CD4-positive, alpha-beta T cell (primary cell): ENCODE results near the gene STAT6. TPM values are rescaled to one million over a fixed set of nuclear protein-coding genes. Genes with fewer than 3 reads are reported as not detected.

ENCODE experiments used
- ATAC-seq: fragments of 200-7000 bp; cut with Tn5 transposase; one replicate; pipeline ENCODE4 v1.10.0; 2022; ENCODE audit warnings: mild to moderate bottlenecking; ENCODE audit not compliant: poor library complexity
- CTCF ChIA-PET: fragments of 350-600 bp; sonication (Branson Sonifier 250); formaldehyde crosslinking; loops from one replicate; lab custom pipeline; 2021; ENCODE audit warnings: antibody characterized with exemption, inconsistent platforms; lab: Charles Lee
- POLR2A ChIA-PET: fragments of 350-600 bp; sonication (Branson Sonifier 250); formaldehyde crosslinking; loops from one replicate; lab custom pipeline; 2021; ENCODE audit warnings: antibody characterized with exemption, inconsistent platforms; lab: Charles Lee
- DNase-seq, 14 experiments: peaks; one replicate each; pipeline ENCODE4 v3.0.0-alpha.2; 2013 to 2020; ENCODE audit warnings: mixed read lengths in 2 of 14
- H3K27ac ChIP-seq, 2 donors: one replicate each; pipeline versions ENCODE4 v1.5.1 to v1.7.0; 2013; ENCODE audit warnings: low read length in 2 of 2, low read depth in 1 of 2, mild to moderate bottlenecking in 1 of 2
- H3K27me3 ChIP-seq, 2 experiments: 1 replicate in 1 of 2; 2 replicates in 1 of 2; pipeline versions ENCODE4 v1.6.1 to v1.7.0; 2013; ENCODE audit warnings: low read length in 2 of 2, control low read depth in 1 of 2, mild to moderate bottlenecking in 1 of 2, moderate library complexity in 1 of 2; ENCODE audit not compliant: insufficient read depth in 2 of 2, control insufficient read depth in 1 of 2
- H3K36me3 ChIP-seq: one replicate; pipeline ENCODE4 v1.6.1; 2013; ENCODE audit warnings: low read length, control low read depth; ENCODE audit not compliant: insufficient read depth
- H3K4me1 ChIP-seq: one replicate; pipeline ENCODE4 v1.6.1; 2013; ENCODE audit warnings: low read length, control low read depth; ENCODE audit not compliant: insufficient read depth
- H3K4me3 ChIP-seq: one replicate; pipeline ENCODE4 v1.5.1; 2013; ENCODE audit warnings: mild to moderate bottlenecking, low read length, moderate library complexity
- H3K9me3 ChIP-seq, 2 experiments: 1 replicate in 1 of 2; 2 replicates in 1 of 2; pipeline versions ENCODE4 v1.6.1 to v1.7.0; 2013; ENCODE audit warnings: low read length in 2 of 2, mild to moderate bottlenecking in 2 of 2, control low read depth in 1 of 2, moderate library complexity in 1 of 2; ENCODE audit not compliant: control insufficient read depth in 1 of 2, insufficient read depth in 1 of 2
- H3K27ac Mint-ChIP-seq: one replicate; pipeline ENCODE4 v1.8.0; 2020; ENCODE audit warnings: mixed read lengths
- H3K27me3 Mint-ChIP-seq: one replicate; pipeline ENCODE4 v1.8.0; 2021; ENCODE audit warnings: mixed read lengths
- H3K36me3 Mint-ChIP-seq: one replicate; pipeline ENCODE4 v1.8.0; 2021; ENCODE audit warnings: low read depth, mixed read lengths
- H3K4me1 Mint-ChIP-seq: one replicate; pipeline ENCODE4 v1.8.0; 2021; ENCODE audit warnings: low read depth, mixed read lengths
- H3K4me3 Mint-ChIP-seq: one replicate; pipeline ENCODE4 v1.8.0; 2020; ENCODE audit warnings: mild to moderate bottlenecking, mixed read lengths
- H3K9me3 Mint-ChIP-seq: one replicate; pipeline ENCODE4 v1.8.0; 2020; ENCODE audit warnings: mixed read lengths
- CTCF ChIP-seq: fragments of 200-600 bp; IDR thresholded peaks from one replicate; pipeline ENCODE4 v1.8.0; 2022; ENCODE audit warnings: antibody characterized with exemption, mild to moderate bottlenecking
- intact Hi-C, 2 experiments: fragments of 100-400 bp; cut with DNase I in 1 of 2; cut with micrococcal nuclease in 1 of 2; formaldehyde crosslinking; loops; one replicate each; pipeline versions ENCODE4 v1.15.1 to v1.9.0; 2023 to 2025; cut with DNase I, micrococcal nuclease
- total RNA-seq, 174 experiments: library from RNA in 2 of 174; stranded (reverse) in 2 of 174; gene quantifications; one replicate each; pipeline ENCODE4 v1.2.3 and lab custom pipeline; 2021 to 2026

Gene STAT6
- total RNA-seq, 2 experiments from 2014 or later: 133 to 144 TPM

GRCh38 chr12:57133916-57134315 is 22.8 kb upstream of the STAT6 start:
- Mint-ChIP-seq H3K36me3 (no peaks in the 10 kb centered on the region), H3K4me1 (peaks cover 11% of the 10 kb centered on the region), H3K4me3 (no peak overlapping the region), H3K27me3 (peaks cover 4% of the 10 kb centered on the region), H3K27ac (no peak overlapping the region), H3K9me3 (no peaks in the 10 kb centered on the region)
- H3K9me3 ChIP-seq: no peaks in the 10 kb centered on the region
- no peak overlapping the region for H3K4me3 ChIP-seq
- H3K27me3 ChIP-seq: no peaks in the 10 kb centered on the region
- H3K36me3 ChIP-seq: no peaks in the 10 kb centered on the region
- POLR2A ChIA-PET: no interaction called here
- H3K4me1 ChIP-seq: peaks cover 3% of the 10 kb centered on the region
- CTCF ChIA-PET: no interaction called here
- no peak overlapping the region for H3K27ac ChIP-seq
- DNase-seq: no peak
- intact Hi-C loops: no loop called here
- no peak for TF ChIP-seq CTCF
- no peak for ATAC-seq

- ATAC-seq (no peak), DNase-seq (no peak)
- Mint-ChIP-seq H3K9me3 (no peaks in the 10 kb centered on the region), H3K27me3 (peaks cover 4% of the 10 kb centered on the region), H3K4me3 (no peak overlapping the region), H3K4me1 (peaks cover 11% of the 10 kb centered on the region), H3K36me3 (no peaks in the 10 kb centered on the region), H3K27ac (no peak overlapping the region)
- H3K27me3 ChIP-seq: no peaks in the 10 kb centered on the region
- H3K4me1 ChIP-seq: peaks cover 8% of the 10 kb centered on the region
- ChIA-PET POLR2A (no interaction called here), CTCF (no interaction called here)
- H3K36me3 ChIP-seq: no peaks in the 10 kb centered on the region
- H3K27ac ChIP-seq: no peak overlapping the region
- intact Hi-C loops: no loop called here
- H3K4me3 ChIP-seq: no peak overlapping the region
- TF ChIP-seq CTCF: no peak
- H3K9me3 ChIP-seq: no peaks in the 10 kb centered on the region
These were observed 21.9 kb upstream of the STAT6 start for GRCh38 chr12:57133013-57133569.

- Mint-ChIP-seq H3K9me3 (no peaks in the 10 kb centered on the region), H3K36me3 (no peaks in the 10 kb centered on the region), H3K27ac (peak overlapping the region; percentile 28), H3K4me1 (peaks cover 14% of the 10 kb centered on the region), H3K4me3 (peak overlapping the region; percentile 32), H3K27me3 (peaks cover 4% of the 10 kb centered on the region)
- Histone ChIP-seq H3K36me3 (no peaks in the 10 kb centered on the region), H3K27ac (no peak overlapping the region), H3K27me3 (no peaks in the 10 kb centered on the region), H3K9me3 (no peaks in the 10 kb centered on the region), H3K4me1 (peaks cover 18% of the 10 kb centered on the region), H3K4me3 (no peak overlapping the region)
- POLR2A ChIA-PET: interaction anchor here (2.8 kb wide), 1 partner anchor 21 kb away, joined by 9 read pairs; the partner anchor contains the start of gene STAT6
- DNase-seq: no peak
- TF ChIP-seq CTCF: no peak
- CTCF ChIA-PET: interaction anchor here (1.0 to 1.3 kb wide), 2 partner anchors 51 to 93 kb away, joined by 3 to 5 read pairs; no protein-coding TSS in a partner anchor
- ATAC-seq: no peak
- intact Hi-C loops: no loop called here
These were observed 21.0 kb upstream of the STAT6 start for GRCh38 chr12:57131896-57132744.
